OCI-LY1 (cell line): ENCODE data around the gene DHDH.

Source experiments
- H2AFZ ChIP-seq: fragments of 200-600 bp; sonication (generic), shearing (Covaris generic); 2 replicates; pipeline ENCODE4 v1.6.0; 2014; ENCODE audit warnings: antibody characterized with exemption, mild to moderate bottlenecking, low read length
- H3F3A ChIP-seq: fragments of 200-600 bp; sonication (generic), shearing (Covaris generic); 2 replicates; pipeline ENCODE4 v1.6.0; 2014; ENCODE audit warnings: mild to moderate bottlenecking, antibody characterized with exemption, low read length, moderate library complexity; ENCODE audit not compliant: insufficient read depth
- H3K27ac ChIP-seq: fragments of 200-600 bp; sonication (generic); 2 replicates; pipeline ENCODE4 v1.5.1; 2014; ENCODE audit warnings: low read length, mixed run types, mild to moderate bottlenecking, low read depth; ENCODE audit not compliant: poor library complexity, severe bottlenecking
- H3K27me3 ChIP-seq: fragments of 200-600 bp; sonication (generic); 2 replicates; pipeline ENCODE4 v1.6.0; 2014; ENCODE audit warnings: antibody characterized with exemption, mild to moderate bottlenecking, low read length, moderate library complexity; ENCODE audit not compliant: insufficient read depth
- H3K36me3 ChIP-seq: fragments of 200-600 bp; sonication (generic); 2 replicates; pipeline ENCODE4 v1.6.1; 2014; ENCODE audit warnings: mild to moderate bottlenecking, antibody characterized with exemption, low read length, moderate library complexity, mixed read lengths; ENCODE audit not compliant: insufficient read depth
- H3K4me1 ChIP-seq: fragments of 200-600 bp; sonication (generic); 2 replicates; pipeline ENCODE4 v1.5.1; 2014; ENCODE audit warnings: mild to moderate bottlenecking, low read length, moderate library complexity; ENCODE audit not compliant: insufficient read depth, severe bottlenecking
- H3K4me2 ChIP-seq: fragments of 200-600 bp; sonication (generic), shearing (Covaris generic); 2 replicates; pipeline ENCODE4 v1.6.1; 2014; ENCODE audit warnings: low read length
- H3K4me3 ChIP-seq: fragments of 200-600 bp; sonication (generic); 2 replicates; pipeline ENCODE4 v1.5.1; 2014; ENCODE audit warnings: low read length, low read depth, mild to moderate bottlenecking, mixed read lengths; ENCODE audit not compliant: poor library complexity, severe bottlenecking
- H3K79me2 ChIP-seq: fragments of 200-600 bp; shearing (Covaris generic); 2 replicates; pipeline ENCODE4 v1.6.1; 2016; ENCODE audit warnings: mixed run types, low read length, mixed read lengths; ENCODE audit not compliant: insufficient read depth
- H3K9ac ChIP-seq: fragments of 200-600 bp; sonication (generic), shearing (Covaris generic); 2 replicates; pipeline ENCODE4 v1.6.1; 2014; ENCODE audit warnings: mild to moderate bottlenecking, low read length, mixed read lengths
- H3K9me2 ChIP-seq: fragments of 200-600 bp; sonication (generic), shearing (Covaris generic); 2 replicates; pipeline ENCODE4 v1.6.1; 2014; ENCODE audit warnings: low read depth, mild to moderate bottlenecking, low read length, mixed read lengths
- H3K9me3 ChIP-seq: fragments of 200-600 bp; shearing (Covaris generic); 2 replicates; pipeline ENCODE4 v1.6.1; 2014; ENCODE audit warnings: low read length, mixed read lengths
- H4K20me1 ChIP-seq: fragments of 200-600 bp; sonication (generic), shearing (Covaris generic); 2 replicates; pipeline ENCODE4 v1.6.0; 2016; ENCODE audit warnings: mild to moderate bottlenecking, low read length; ENCODE audit not compliant: insufficient read depth
- CTCF ChIP-seq: fragments of 200-600 bp; sonication (generic), shearing (Covaris generic); IDR thresholded peaks from 2 replicates; pipeline ENCODE4 v1.5.1; 2017; ENCODE audit warnings: mild to moderate bottlenecking, antibody characterized with exemption, low read length, moderate library complexity, mixed read lengths
- EZH2 ChIP-seq: fragments of 200-600 bp; sonication (generic), shearing (Covaris generic); IDR thresholded peaks from 2 replicates; pipeline ENCODE4 v1.8.0; 2017; ENCODE audit warnings: borderline replicate concordance, mixed run types, mild to moderate bottlenecking, antibody characterized with exemption, low read length, moderate library complexity, mixed read lengths

The DHDH gene

GRCh38 chr19:48967346-48968178 is 34.1 kb downstream of the DHDH start:
- H3F3A ChIP-seq, result peaks cover 5% of the 10 kb centered on the region; the same call in 1 of the 2 replicates
- H4K20me1 ChIP-seq, result no peaks in the 10 kb centered on the region
- H3K9me2 ChIP-seq, result no peaks in the 10 kb centered on the region
- no peak overlapping the region for H3K9ac ChIP-seq
- H3K9me3 ChIP-seq, result no peaks in the 10 kb centered on the region
- H3K27me3 ChIP-seq, result no peaks in the 10 kb centered on the region
- peak overlapping the region; percentile 98; the same call in 1 of the 2 replicates for H3K4me2 ChIP-seq
- H3K36me3 ChIP-seq, result peaks cover 45% of the 10 kb centered on the region
- H3K79me2 ChIP-seq, result 0 out of 2 replicates have a peak, but pooled peaks cover 4% of the 10 kb centered on the region
- peaks cover 48% of the 10 kb centered on the region for H3K4me1 ChIP-seq
- H3K4me3 ChIP-seq, result no peak overlapping the region
- peak overlapping the region; percentile 72 for H3K27ac ChIP-seq
- H2AFZ ChIP-seq, result no peak overlapping the region
- TF ChIP-seq CTCF (no peak), EZH2 (no peak)

- no peak overlapping the region for H3K9ac ChIP-seq
- H3K79me2 ChIP-seq, result 0 out of 2 replicates have a peak, but pooled peaks cover 4% of the 10 kb centered on the region
- peaks cover 5% of the 10 kb centered on the region; the same call in 1 of the 2 replicates for H3F3A ChIP-seq
- peaks cover 45% of the 10 kb centered on the region for H3K36me3 ChIP-seq
- no peak overlapping the region for H2AFZ ChIP-seq
- TF ChIP-seq EZH2 (no peak), CTCF (no peak)
- H3K4me1 ChIP-seq, result peaks cover 42% of the 10 kb centered on the region
- no peaks in the 10 kb centered on the region for H3K9me2 ChIP-seq
- no peaks in the 10 kb centered on the region for H3K27me3 ChIP-seq
- no peaks in the 10 kb centered on the region for H4K20me1 ChIP-seq
- H3K27ac ChIP-seq, result peak overlapping the region; percentile 72
- no peak overlapping the region for H3K4me3 ChIP-seq
- H3K4me2 ChIP-seq, result no peak overlapping the region
- no peaks in the 10 kb centered on the region for H3K9me3 ChIP-seq
These were observed 34.7 kb downstream of the DHDH start for GRCh38 chr19:48968179-48968661.

GRCh38 chr19:48968813-48969218 is 35.3 kb downstream of the DHDH start:
- Histone ChIP-seq H2AFZ (no peak overlapping the region), H3K79me2 (0 out of 2 replicates have a peak, but pooled peaks cover 4% of the 10 kb centered on the region), H3K27me3 (no peaks in the 10 kb centered on the region), H3K4me1 (peaks cover 36% of the 10 kb centered on the region), H3K27ac (no peak overlapping the region), H3K36me3 (peaks cover 47% of the 10 kb centered on the region), H3K4me2 (no peak overlapping the region), H3K9ac (no peak overlapping the region), H4K20me1 (no peaks in the 10 kb centered on the region), H3K9me2 (no peaks in the 10 kb centered on the region), H3K4me3 (no peak overlapping the region), H3K9me3 (no peaks in the 10 kb centered on the region), H3F3A (peaks cover 5% of the 10 kb centered on the region; the same call in 1 of the 2 replicates)
- TF ChIP-seq CTCF, result no peak
- no peak for TF ChIP-seq EZH2
